Vagina (tissue), 2 donors: ENCODE measurements around the gene KCNIP4.
"Not testable (repeated sequence)": the region's sequence is repeated elsewhere in the genome, so short reads cannot be mapped to it uniquely, and the experiment has no call there.

Experiments
- CTCF ChIP-seq, 3 experiments: fragments of 450-650 bp in 2 of 3; fragments of 200-600 bp in 1 of 3; sonication (generic) in 1 of 3; IDR thresholded peaks; one replicate each; pipeline ENCODE4 v1.5.1; 2017 to 2019; ENCODE audit warnings: antibody characterized with exemption in 3 of 3, mild to moderate bottlenecking in 2 of 3, moderate library complexity in 2 of 3
- POLR2A ChIP-seq, 2 donors: fragments of 450-650 bp; IDR thresholded peaks; one replicate each; pipeline ENCODE4 v1.6.1; 2017; ENCODE audit warnings: antibody characterized with exemption in 2 of 2, mild to moderate bottlenecking in 2 of 2, moderate library complexity in 2 of 2
- POLR2AphosphoS5 ChIP-seq, 2 donors: sonication (generic); formaldehyde crosslinking; IDR thresholded peaks; one replicate each; pipeline ENCODE4 v1.9.0; 2017; ENCODE audit warnings: antibody characterized with exemption in 2 of 2, mild to moderate bottlenecking in 2 of 2, low read depth in 1 of 2; ENCODE audit not compliant: insufficient read depth in 1 of 2

- TF ChIP-seq CTCF (IDR thresholded peaks at IDR 0.05); POLR2AphosphoS5 (IDR thresholded peaks at IDR 0.05; ENCODE audit: insufficient read depth in 1 of 2, low read depth in 1 of 2); POLR2A (IDR thresholded peaks at IDR 0.05): not testable (repeated sequence)
Observed at GRCh38 chr4:21352354-21352753, 596.2 kb downstream of the KCNIP4 start.
